Sigmoid colon (tissue), 4 donors: Measurements from ENCODE around the gene FLNB.

Experiments used
- EP300 ChIP-seq, 4 donors: sonication (generic); formaldehyde crosslinking; IDR thresholded peaks; one replicate each; pipeline ENCODE4 v1.6.1; 2017; ENCODE audit warnings: antibody characterized with exemption in 4 of 4
- POLR2A ChIP-seq, 2 donors: fragments of 450-650 bp; IDR thresholded peaks; one replicate each; pipeline ENCODE4 v1.6.1; 2016; ENCODE audit warnings: antibody characterized with exemption in 2 of 2, mild to moderate bottlenecking in 2 of 2, moderate library complexity in 2 of 2
- POLR2AphosphoS5 ChIP-seq, 4 donors: sonication (generic); formaldehyde crosslinking; IDR thresholded peaks; one replicate each; pipeline ENCODE4 v1.6.1; 2017; ENCODE audit warnings: antibody characterized with exemption in 4 of 4
- TF ChIP-seq, protein P1 (sequence below), 4 experiments: fragments of 450-650 bp in 3 of 4; fragments of 200-600 bp in 1 of 4; IDR thresholded peaks; one replicate each; pipeline ENCODE4 v1.5.1; 2016 to 2019; ENCODE audit warnings: antibody characterized with exemption in 4 of 4, mild to moderate bottlenecking in 3 of 4, moderate library complexity in 2 of 4

DNA sequence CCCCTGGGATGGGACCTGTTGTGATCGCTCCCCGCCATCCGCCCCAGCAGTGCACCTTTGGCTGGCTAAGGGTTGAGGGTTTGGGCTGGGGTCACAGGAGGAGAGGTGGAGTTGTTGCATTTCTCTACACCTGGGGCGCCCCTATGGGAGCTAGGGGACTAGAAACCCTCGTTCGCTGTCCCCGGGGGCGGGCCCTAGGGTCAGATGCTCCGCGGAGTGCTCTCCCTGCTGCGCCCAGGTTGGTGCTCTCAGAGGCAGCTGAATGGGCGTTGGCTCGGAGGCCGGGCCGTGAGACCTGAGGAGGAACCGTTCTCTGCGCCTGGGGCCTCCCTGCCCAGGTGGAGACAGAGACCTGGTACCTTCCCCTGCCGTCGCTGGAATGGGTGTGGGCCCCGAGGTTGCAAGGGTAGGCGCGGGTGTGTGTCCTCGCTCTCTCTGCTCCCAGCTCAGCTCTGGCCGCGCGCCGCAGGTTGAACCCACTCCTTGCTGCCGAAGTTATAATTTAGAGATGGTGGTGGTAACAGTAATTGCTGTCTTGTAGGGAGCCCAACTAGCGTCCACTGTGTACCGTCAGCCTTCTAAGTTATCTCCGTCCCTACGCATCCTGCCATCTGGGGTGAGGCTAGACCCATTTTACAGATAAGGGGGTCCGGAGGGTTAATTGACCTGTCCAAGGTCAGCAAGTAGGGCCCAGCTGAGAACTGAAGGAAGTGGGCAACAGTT, 965 bp downstream of the FLNB start:
- TF ChIP-seq EP300 (IDR thresholded peaks at IDR 0.05) (no peak), POLR2AphosphoS5 (IDR thresholded peaks at IDR 0.05) (peak in 2 of 4 donors; percentile 4 to 12), POLR2A (IDR thresholded peaks at IDR 0.05) (no peak)
- TF ChIP-seq, protein P1, sequence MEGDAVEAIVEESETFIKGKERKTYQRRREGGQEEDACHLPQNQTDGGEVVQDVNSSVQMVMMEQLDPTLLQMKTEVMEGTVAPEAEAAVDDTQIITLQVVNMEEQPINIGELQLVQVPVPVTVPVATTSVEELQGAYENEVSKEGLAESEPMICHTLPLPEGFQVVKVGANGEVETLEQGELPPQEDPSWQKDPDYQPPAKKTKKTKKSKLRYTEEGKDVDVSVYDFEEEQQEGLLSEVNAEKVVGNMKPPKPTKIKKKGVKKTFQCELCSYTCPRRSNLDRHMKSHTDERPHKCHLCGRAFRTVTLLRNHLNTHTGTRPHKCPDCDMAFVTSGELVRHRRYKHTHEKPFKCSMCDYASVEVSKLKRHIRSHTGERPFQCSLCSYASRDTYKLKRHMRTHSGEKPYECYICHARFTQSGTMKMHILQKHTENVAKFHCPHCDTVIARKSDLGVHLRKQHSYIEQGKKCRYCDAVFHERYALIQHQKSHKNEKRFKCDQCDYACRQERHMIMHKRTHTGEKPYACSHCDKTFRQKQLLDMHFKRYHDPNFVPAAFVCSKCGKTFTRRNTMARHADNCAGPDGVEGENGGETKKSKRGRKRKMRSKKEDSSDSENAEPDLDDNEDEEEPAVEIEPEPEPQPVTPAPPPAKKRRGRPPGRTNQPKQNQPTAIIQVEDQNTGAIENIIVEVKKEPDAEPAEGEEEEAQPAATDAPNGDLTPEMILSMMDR (IDR thresholded peaks at IDR 0.05) = no peak
